ENCODE measurements around the gene CCL4L2. TPM values are rescaled to one million over a fixed set of nuclear protein-coding genes. Genes with fewer than 3 reads are reported as not detected.
"Not testable (repeated sequence)": the region's sequence is repeated elsewhere in the genome, so short reads cannot be mapped to it uniquely, and the experiment has no call there.

CCL4L2 gene
- total and polyA plus RNA-seq, 8 donors, result 0.16 to 0.90 (median 0.76) TPM; not detected in 5

GRCh38 chr17:36197387-36197703 is 13.5 kb upstream of the CCL4L2 start:
- H3K36me3 ChIP-seq, result no peaks in the 10 kb centered on the region
- H3K4me3 ChIP-seq, result no peak overlapping the region
- intact Hi-C loops (cut with DNase I), result no loop called here
- H3K9me3 ChIP-seq, result no peaks in the 10 kb centered on the region
- 40 to 51% methylated on average over 4 of the region's 4 CpGs for WGBS, 2 donors
- ATAC-seq, result peak in 1 of 4 donors; percentile 50
- no peak for TF ChIP-seq CTCF (IDR thresholded peaks at IDR 0.05)
- no peaks in the 10 kb centered on the region for H3K27me3 ChIP-seq
- H3K27ac ChIP-seq, result no peak overlapping the region
- no peak for FAIRE-seq
- H3K4me1 ChIP-seq, result no peaks in the 10 kb centered on the region
- DNase-seq, result no peak

DNA sequence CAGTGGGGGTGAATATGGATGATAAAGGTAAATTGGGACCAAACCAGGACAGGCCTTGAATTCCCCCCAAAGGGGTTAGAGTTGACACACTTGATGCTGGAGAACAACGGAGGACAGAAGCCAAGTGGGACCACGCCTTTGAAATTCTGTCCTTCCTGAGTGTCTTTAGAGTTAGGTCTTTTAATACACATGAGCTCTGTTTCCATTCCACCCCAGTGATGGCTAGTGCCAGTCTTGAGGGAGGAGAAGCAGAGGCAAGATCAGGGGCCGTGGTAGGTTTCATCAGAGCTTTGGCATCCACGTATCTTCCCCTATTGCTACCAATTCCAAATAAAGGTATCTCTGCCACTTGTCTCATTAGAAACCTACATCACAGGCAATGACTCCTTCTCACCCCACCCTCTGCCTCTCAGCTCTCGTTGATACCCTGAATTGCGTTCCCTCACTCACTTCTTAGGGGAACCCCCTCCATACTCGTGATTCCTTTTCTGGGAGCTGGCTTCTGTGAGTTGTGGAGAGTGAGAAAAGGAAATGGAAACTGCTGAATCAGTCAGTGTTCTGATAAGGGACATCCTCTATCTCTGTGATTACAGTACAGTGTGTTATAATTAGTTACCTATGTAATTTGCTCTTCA is 11.9 kb upstream of the CCL4L2 start:
- no peak overlapping the region for H3K4me3 ChIP-seq
- no peaks in the 10 kb centered on the region for H3K36me3 ChIP-seq
- H3K9me3 ChIP-seq, result no peaks in the 10 kb centered on the region
- no peaks in the 10 kb centered on the region for H3K4me1 ChIP-seq
- TF ChIP-seq CTCF (IDR thresholded peaks at IDR 0.05), result no peak
- no peaks in the 10 kb centered on the region for H3K27me3 ChIP-seq
- intact Hi-C loops (cut with DNase I), result no loop called here
- no peak overlapping the region for H3K27ac ChIP-seq
- WGBS, 2 donors, result 63 to 79% methylated on average over 7 of the region's 7 CpGs
- DNase-seq (no peak), ATAC-seq (peak in 1 of 4 donors; percentile 31), FAIRE-seq (no peak)

DNA sequence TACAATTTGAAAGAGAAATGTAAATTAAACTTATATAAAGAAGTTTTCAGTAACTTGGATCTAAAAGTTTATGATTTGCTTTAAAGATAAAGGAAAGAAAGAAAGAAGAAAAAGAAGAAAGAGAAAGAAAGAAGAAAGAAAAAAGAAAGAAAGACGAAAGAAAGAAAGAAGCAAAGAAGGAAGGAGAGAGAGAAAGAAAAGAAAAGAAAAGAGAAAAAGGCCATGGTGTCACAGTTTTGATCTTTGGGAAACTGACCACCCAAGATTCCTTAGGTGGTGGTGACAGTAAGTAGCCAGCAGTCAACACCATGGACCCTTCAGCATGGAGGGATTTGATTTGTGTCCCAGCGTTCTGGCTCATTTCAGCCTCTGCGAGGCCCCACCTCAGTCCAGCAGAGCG is 9.8 kb upstream of the CCL4L2 start:
- H3K27ac ChIP-seq; H3K4me3 ChIP-seq; H3K27me3 ChIP-seq; intact Hi-C loops (cut with DNase I); ATAC-seq; FAIRE-seq; H3K4me1 ChIP-seq; H3K9me3 ChIP-seq; H3K36me3 ChIP-seq; DNase-seq: not testable (repeated sequence)
- 93 to 94% methylated on average over 2 to 3 of the region's 4 CpGs for WGBS, 2 donors

- H3K9me3 ChIP-seq; DNase-seq; H3K36me3 ChIP-seq; FAIRE-seq; H3K4me3 ChIP-seq; H3K4me1 ChIP-seq; ATAC-seq; H3K27me3 ChIP-seq; H3K27ac ChIP-seq; intact Hi-C loops (cut with DNase I): not testable (repeated sequence)
- WGBS, 2 donors, result 93 to 95% methylated on average over 8 of the region's 8 CpGs
These were observed 9.4 kb upstream of the CCL4L2 start for GRCh38 chr17:36201506-36201905.

DNA sequence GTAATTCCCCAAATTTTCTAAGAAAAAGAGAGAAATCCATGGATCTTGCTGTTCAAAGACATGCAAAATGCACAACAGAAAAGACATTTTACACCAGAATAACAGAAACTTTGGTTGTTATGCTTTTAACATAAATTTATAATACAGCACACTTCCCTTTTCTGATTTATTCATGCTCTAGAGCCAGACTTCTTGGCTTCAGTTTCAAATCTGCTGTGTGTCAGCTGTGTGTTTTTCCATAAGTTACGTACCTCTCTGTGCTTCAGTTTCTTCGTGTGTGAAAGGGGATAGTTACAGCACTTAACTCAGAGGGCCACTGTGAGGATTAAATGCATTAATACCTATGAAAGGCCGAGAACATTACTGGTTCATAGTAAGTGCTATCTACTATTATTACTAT is 7.5 kb upstream of the CCL4L2 start:
- no peak for TF ChIP-seq CTCF (IDR thresholded peaks at IDR 0.05)
- no peaks in the 10 kb centered on the region for H3K9me3 ChIP-seq
- no peak for ATAC-seq
- no peak overlapping the region for H3K27ac ChIP-seq
- no peak overlapping the region for H3K4me3 ChIP-seq
- no peaks in the 10 kb centered on the region for H3K27me3 ChIP-seq
- peaks cover 0 to 5% (median 0%) of the 10 kb centered on the region in 3 donors for H3K4me1 ChIP-seq
- WGBS, 2 donors, result 82 to 86% methylated on average over 3 of the region's 3 CpGs
- DNase-seq, result no peak
- no peak for FAIRE-seq
- intact Hi-C loops (cut with DNase I), result no loop called here
- no peaks in the 10 kb centered on the region for H3K36me3 ChIP-seq

GRCh38 chr17:36204724-36205500 is 6.0 kb upstream of the CCL4L2 start:
- intact Hi-C loops (cut with DNase I), result no loop called here
- Histone ChIP-seq H3K27me3 (no peaks in the 10 kb centered on the region), H3K27ac (no peak overlapping the region), H3K4me3 (no peak overlapping the region), H3K4me1 (peaks cover 0 to 5% (median 0%) of the 10 kb centered on the region in 3 donors), H3K9me3 (no peaks in the 10 kb centered on the region), H3K36me3 (no peaks in the 10 kb centered on the region)
- FAIRE-seq, result no peak
- peak in 1 of 4 donors; percentile 28 for ATAC-seq
- 45 to 52% methylated on average over 7 of the region's 7 CpGs for WGBS, 2 donors
- no peak for DNase-seq
- TF ChIP-seq CTCF (IDR thresholded peaks at IDR 0.05), result no peak
